Right ventricle myocardium inferior (tissue), 1 donor: ENCODE data around the gene HES1. TPM values are rescaled to one million over a fixed set of nuclear protein-coding genes. Genes with fewer than 3 reads are reported as not detected.
A peak's percentile ranks its signal among the peaks of the same experiment; 100 is the strongest.
"Not testable (repeated sequence)": the region's sequence is repeated elsewhere in the genome, so short reads cannot be mapped to it uniquely, and the experiment has no call there.

Experiments used
- ATAC-seq: fragments of 200-7000 bp; cut with Tn5 transposase; one replicate; pipeline ENCODE4 v1.9.1; 2020; ENCODE audit warnings: mild to moderate bottlenecking, moderate library complexity
- DNase-seq: peaks from one replicate; pipeline ENCODE4 v3.0.0; 2021; ENCODE audit errors: missing footprints
- intact Hi-C: fragments of 100-400 bp; cut with DNase I; formaldehyde crosslinking; loops from one replicate; pipeline ENCODE4 v1.11.0; 2022
- long read RNA-seq: library from polyadenylated mRNA; unstranded; transcript quantifications from one replicate; pipeline ENCODE4 v2.0.0, GENCODE V29; 2021
- total RNA-seq: library from RNA; stranded (reverse); fragmentation: NEBNext Ultra II Directional; extraction: Animal tissue kit (Norgen Biotek cat#: 25700); gene quantifications from one replicate; pipeline ENCODE4 v1.2.1, GENCODE V29; 2021
- donor health status: DM: no; HTN: yes; CAD: no; lungs with severe emphysema.

Gene HES1, protein sequence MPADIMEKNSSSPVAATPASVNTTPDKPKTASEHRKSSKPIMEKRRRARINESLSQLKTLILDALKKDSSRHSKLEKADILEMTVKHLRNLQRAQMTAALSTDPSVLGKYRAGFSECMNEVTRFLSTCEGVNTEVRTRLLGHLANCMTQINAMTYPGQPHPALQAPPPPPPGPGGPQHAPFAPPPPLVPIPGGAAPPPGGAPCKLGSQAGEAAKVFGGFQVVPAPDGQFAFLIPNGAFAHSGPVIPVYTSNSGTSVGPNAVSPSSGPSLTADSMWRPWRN
- 11.4 TPM for total RNA-seq
- long read RNA-seq, transcript HES1-201 (4 exons, 1,578 nt): major isoform, 5 of 6 reads
- long read RNA-seq, partial matches to known transcripts: 0 of 6 reads
- long read RNA-seq, other reads (novel, unspliced or antisense): 1 of 6 reads

- intact Hi-C loops: loop anchor here (1.0 to 5.0 kb wide), 5 partner anchors 65 to 355 kb away; no protein-coding TSS in a partner anchor
- peak; percentile 80 for ATAC-seq
- DNase-seq: peak; percentile 95
Observed at GRCh38 chr3:194135806-194136518, at the start of gene HES1. TSS of gene HES1 (plus strand) at chr3:194136148. CDS start at chr3:194136381, 233 bp downstream.

- DNase-seq (no peak), ATAC-seq (no peak)
- intact Hi-C loops: no loop called here
Observed at GRCh38 chr3:194086388-194087075, 49.4 kb upstream of the HES1 start.

GRCh38 chr3:194087280-194087679 is 48.7 kb upstream of the HES1 start:
- DNase-seq (no peak), ATAC-seq (no peak)
- intact Hi-C loops: no loop called here

DNA sequence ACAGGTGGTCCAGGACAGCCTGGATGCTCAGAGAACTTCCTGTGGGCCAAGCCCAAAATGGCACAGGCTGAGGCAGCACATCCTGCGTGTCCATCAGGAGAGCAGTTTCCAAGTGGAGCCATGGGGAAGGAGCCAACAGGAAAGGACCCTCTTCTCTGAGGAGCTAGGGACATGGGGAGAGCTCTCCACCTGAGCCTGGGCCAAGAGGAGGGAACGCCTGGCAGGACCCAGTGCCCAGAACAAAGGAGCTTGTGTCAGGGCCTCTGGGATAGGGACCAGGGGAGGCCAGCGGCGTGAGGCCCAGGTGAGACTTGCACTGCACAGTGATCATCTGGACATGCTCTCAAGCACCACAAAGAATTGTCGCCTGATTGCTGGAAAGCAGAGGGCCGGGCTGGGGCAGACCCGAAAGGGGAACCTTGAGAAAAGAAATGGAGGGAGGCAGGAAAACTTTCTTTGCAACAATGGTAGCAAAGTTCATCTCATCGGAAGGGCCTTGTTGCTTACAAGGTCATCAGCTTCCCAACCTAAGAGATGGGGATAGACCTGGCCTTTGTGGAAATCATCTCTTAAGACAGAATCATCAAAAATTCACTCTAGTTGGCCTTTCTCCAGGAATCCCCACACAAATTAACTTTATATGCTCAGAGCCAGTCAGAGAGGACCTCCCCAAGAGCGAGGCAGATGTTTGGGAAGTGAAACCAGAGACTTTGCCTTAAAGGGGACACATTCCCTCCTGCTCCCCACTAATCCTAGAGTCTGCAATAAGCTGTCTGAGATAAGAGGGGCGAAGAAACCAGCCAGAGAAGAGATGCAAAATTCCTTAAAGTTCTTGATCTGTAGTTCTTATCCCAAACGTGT is 47.7 kb upstream of the HES1 start:
- DNase-seq: no peak
- intact Hi-C loops: no loop called here
- ATAC-seq: no peak

GRCh38 chr3:194089357-194090177 is 46.4 kb upstream of the HES1 start:
- DNase-seq (peak; percentile 77), ATAC-seq (peak; percentile 66)
- intact Hi-C loops: no loop called here

DNA sequence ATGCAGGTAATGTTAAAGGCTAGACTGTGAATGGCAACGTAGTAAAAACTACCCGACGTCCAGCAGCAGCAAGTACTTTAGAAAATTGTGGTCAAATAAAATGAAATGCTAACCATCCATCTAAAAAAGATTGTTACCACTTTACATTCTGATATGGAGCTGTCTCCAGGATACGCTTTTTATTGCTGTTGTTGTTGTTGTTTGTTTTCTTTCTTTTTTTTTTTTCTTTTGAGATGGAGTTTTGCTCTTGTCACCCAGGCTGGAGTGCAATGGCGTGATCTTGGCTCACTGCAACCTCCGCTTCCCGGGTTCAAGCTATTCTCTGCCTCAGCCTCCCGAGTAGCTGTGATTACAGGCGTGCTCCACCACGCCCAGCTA is 45.8 kb upstream of the HES1 start:
- DNase-seq, ATAC-seq, intact Hi-C loops: not testable (repeated sequence)

DNA sequence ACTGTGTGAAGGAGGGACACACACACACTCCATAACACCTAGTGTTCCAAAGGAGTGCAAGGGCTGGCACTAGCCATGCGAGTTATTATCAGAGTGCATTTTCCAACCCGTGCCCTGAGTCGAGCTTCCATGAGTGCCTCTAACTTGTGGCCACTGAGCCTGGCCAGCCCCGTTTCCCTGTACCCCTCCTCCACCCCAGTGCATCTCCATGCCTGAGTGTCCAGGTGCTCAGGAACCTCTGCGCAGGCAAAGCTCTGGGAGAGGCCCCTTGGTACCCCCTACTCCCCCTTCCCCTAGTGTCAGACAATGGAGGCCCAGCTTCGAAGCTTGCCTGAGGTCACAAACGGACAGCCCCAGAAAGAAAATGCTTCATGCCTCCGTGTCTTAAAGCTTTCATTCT is 45.2 kb upstream of the HES1 start:
- ATAC-seq (no peak), DNase-seq (no peak)
- intact Hi-C loops: no loop called here

DNA sequence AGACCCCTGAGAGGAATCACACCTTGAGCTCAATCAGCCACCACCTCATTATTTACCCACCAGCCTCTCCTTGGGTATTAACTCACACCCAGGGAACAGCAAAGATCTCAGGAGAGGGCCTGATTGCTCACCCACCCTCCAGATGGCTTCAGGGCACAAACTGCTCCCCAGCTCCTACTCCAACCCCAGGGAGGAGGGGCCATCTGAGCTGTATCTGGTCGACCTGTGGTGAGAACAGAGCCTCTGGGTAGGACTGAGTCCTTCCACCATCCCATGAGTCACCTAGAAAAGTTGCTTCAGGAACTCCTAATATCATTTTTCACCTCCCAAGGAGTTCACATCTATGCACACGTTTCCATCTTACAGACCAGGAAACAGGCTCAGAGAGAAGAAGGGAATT is 44.8 kb upstream of the HES1 start:
- intact Hi-C loops: no loop called here
- ATAC-seq (no peak), DNase-seq (no peak)

DNA sequence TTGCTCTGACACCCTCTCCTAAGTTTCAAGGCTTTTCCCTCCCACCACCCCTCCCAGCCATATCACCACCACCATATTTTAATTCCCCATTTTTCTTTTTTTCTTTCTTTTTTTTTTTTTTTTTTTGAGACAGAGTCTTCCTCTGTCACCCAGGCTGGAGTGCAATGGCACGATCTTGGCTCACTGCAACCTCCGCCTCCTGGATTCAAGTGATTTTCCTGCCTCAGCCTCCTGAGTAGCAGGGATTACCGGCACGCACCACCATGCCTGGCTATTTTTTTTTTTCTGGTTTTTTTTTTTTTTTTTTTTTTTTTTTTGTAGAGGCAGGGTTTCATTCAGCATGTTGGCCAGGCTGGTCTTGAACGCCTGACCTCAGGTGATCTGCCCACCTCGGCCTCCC is 44.1 kb upstream of the HES1 start:
- DNase-seq, intact Hi-C loops, ATAC-seq: not testable (repeated sequence)

- DNase-seq (no peak), ATAC-seq (no peak)
Observed at GRCh38 chr3:194092881-194093301, 43.1 kb upstream of the HES1 start.

DNA sequence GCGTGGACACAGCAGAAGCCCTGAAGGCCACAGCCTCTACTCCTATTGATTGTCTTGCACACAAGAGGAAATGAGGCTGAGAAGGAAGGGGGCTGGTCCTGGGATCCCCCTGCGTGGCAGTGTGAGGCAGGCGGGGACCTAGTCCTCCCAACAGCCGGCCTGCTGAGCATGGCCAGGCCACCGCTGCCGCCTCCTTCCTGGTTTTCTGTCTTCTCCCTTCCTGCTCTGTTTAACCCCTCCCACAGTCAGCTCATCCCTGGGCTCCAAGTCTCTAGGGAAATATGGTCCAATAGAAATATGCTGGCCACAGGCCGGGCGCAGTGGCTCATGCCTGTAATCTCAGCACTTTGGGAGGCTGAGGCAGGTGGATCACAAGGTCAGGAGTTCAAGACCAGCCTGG is 42.1 kb upstream of the HES1 start:
- intact Hi-C loops: no loop called here
- DNase-seq (no peak), ATAC-seq (no peak)

More at GRCh38 chr3:194092881-194093301, 43.1 kb upstream of the HES1 start:
- intact Hi-C loops: no loop called here

- DNase-seq (peak; percentile 82), ATAC-seq (no peak)
- intact Hi-C loops: loop anchor here (5.0 kb wide), 1 partner anchor 37 kb away; no protein-coding TSS in a partner anchor
Observed at GRCh38 chr3:194095464-194095863, 40.5 kb upstream of the HES1 start.

DNA sequence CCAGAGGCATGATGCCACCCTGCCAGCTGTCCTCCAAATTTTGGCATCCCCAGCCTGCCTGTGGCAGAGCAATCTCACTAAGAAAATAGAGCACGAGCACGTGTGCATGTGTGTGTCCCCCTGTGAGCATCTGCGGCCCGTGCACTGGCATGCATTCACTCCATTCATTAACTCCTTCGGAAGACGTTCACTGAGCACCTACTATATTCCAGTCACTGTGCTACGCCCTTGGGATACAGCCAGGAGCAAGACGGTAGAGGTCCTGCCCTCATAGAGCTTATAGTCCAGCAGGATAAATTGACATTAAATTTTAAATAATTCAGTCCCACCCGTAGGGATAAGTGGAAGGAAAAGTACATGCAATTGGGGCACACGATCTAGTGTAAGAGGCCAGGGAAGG is 40.0 kb upstream of the HES1 start:
- ATAC-seq: no peak
- no peak for DNase-seq
- intact Hi-C loops: loop anchor here (5.0 kb wide), 1 partner anchor 36 kb away; no protein-coding TSS in a partner anchor

GRCh38 chr3:194097141-194097882 is 38.6 kb upstream of the HES1 start:
- no peak for DNase-seq
- ATAC-seq: peak; percentile 60
- intact Hi-C loops: loop anchor here (5.0 kb wide), 1 partner anchor 35 kb away; no protein-coding TSS in a partner anchor

- DNase-seq: no peak
- intact Hi-C loops: loop anchor here (5.0 kb wide), 1 partner anchor 34 kb away; no protein-coding TSS in a partner anchor
- ATAC-seq: peak; percentile 41
Observed at GRCh38 chr3:194098081-194098842, 37.7 kb upstream of the HES1 start.

- no peak for DNase-seq
- intact Hi-C loops: loop anchor here (5.0 kb wide), 1 partner anchor 33 kb away; no protein-coding TSS in a partner anchor
- no peak for ATAC-seq
Observed at GRCh38 chr3:194098843-194099183, 37.1 kb upstream of the HES1 start.
